ENCODE results near the gene SUPT7L. TPM values are rescaled to one million over a fixed set of nuclear protein-coding genes. Genes with fewer than 3 reads are reported as not detected.
"Not testable (repeated sequence)": the region's sequence is repeated elsewhere in the genome, so short reads cannot be mapped to it uniquely, and the experiment has no call there.

Gene SUPT7L
- polyA plus RNA-seq, 3 donors, result 11.3 to 22.9 (median 17.5) TPM

- WGBS, 3 donors, result 76 to 83% (median 83%) methylated on average over 4 of the region's 4 CpGs
These were observed 12.4 kb downstream of the SUPT7L start for GRCh38 chr2:27651056-27651455.

GRCh38 chr2:27647737-27648136 lies 15.7 kb downstream of the SUPT7L start:
- H3K27ac ChIP-seq (ENCODE audit: low read depth, low read length), result no peak overlapping the region
- WGBS, 3 donors, result 67 to 93% (median 93%) methylated on average over 4 of the region's 4 CpGs

More at GRCh38 chr2:27651056-27651455, 12.4 kb downstream of the SUPT7L start:
- H3K27ac ChIP-seq (ENCODE audit: low read depth, low read length), result no peak overlapping the region

DNA sequence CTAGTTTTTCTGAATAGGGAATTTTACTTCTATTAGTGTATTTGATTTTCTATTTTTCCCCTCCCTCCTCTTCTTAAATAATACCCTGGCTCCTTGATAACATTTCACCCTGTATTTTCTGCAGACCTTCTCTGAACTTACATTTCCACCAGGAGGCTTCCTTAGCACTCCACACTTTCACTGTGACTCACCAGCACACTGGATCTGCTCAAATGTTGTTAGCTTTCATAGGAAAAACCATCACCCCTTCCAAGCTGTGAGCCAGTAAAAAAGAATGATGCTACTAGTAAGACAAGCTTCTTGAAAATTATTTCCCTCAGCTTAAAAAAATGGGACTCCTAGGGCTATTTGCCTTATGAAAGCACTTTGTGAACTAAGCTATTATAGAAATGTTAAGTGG lies 16.1 kb downstream of the SUPT7L start:
- no peak overlapping the region for H3K27ac ChIP-seq (ENCODE audit: low read depth, low read length)

- no peak overlapping the region for H3K27ac ChIP-seq (ENCODE audit: low read depth, low read length)
These were observed 18.2 kb downstream of the SUPT7L start for GRCh38 chr2:27645197-27645596.

DNA sequence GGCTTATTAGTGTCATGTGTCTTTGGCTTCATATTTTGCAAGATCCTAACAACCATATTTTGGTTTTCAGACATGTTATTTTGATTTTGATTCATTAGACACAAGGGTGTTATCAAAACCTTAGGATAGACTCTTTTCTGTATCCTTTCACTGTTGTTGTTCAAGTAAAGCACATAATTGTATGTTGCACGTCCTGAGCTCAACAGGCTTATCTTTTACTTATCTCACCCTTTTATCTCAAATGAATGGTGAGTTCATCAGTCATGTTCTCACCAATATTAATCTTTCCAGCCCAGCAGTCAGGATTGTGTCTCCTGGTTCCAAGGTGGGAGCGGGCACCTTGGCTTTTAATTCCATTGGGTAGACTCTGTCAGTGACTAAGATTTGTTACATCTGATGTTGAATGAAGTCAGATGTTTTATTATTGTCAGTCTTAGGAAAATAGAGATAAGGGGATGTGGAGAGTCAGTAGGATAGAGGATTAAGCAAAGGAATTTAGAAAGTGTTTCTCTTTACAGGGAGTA lies 22.6 kb downstream of the SUPT7L start:
- 67 to 89% (median 87%) methylated on average over 2 of the region's 2 CpGs for WGBS, 3 donors
- no peak overlapping the region for H3K27ac ChIP-seq (ENCODE audit: low read depth, low read length)

- 59 to 65% (median 62%) methylated on average over 3 of the region's 3 CpGs for WGBS, 3 donors
These were observed 24.7 kb downstream of the SUPT7L start for GRCh38 chr2:27638709-27639108.

GRCh38 chr2:27638037-27638637 lies 25.3 kb downstream of the SUPT7L start:
- 89 to 94% (median 91%) methylated on average over 3 of the region's 3 CpGs for WGBS, 3 donors
- no peak overlapping the region for H3K27ac ChIP-seq (ENCODE audit: low read depth, low read length)

More at GRCh38 chr2:27638709-27639108, 24.7 kb downstream of the SUPT7L start:
- H3K27ac ChIP-seq (ENCODE audit: low read depth, low read length), result no peak overlapping the region

- 95 to 98% (median 98%) methylated on average over 5 of the region's 5 CpGs for WGBS, 3 donors
- no peak overlapping the region for H3K27ac ChIP-seq (ENCODE audit: low read depth, low read length)
These were observed 26.6 kb downstream of the SUPT7L start for GRCh38 chr2:27636766-27637165.

DNA sequence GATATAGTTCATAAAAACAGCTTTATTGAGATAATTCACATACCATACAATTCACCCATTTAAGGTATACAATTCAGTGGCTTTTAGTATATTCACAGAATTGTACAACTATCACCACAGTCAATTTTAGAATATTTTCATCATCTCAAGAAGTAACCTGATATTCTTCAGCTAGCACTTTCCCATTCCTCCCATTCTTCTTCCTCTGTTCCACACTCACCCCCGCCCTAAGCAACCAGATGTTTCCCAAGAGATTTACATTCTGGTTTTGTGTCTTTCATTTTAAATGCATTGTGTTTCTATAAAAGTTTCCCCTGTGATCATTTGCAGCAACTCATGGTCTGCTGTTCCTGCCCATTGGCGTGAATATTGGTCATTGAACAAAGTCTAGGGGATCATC lies 29.1 kb downstream of the SUPT7L start:
- WGBS, 3 donors, result 96 to 100% (median 97%) methylated on average over 2 of the region's 2 CpGs

DNA sequence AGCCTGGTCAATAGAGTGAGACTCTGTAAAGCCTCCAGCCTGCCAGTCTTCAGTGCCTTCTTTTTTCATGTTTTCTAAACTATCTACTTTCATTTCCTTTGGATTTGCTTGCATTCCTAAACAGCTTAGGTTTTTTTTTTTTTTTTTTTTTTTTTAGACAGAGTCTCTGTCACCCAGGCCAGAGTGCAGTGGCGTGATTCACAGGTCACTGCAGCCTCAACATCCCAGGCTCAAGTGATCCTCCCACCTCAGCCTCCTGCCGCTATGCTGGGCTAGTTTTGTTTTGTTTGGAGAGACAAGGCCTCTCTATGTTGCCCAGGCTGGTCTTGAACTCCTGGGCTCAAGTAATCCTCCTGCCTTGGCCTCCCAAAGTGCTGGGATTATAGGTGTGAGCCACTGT lies 33.2 kb downstream of the SUPT7L start:
- WGBS, 3 donors, result 96 to 100% (median 98%) methylated on average over 2 of the region's 2 CpGs
- not testable (repeated sequence) for H3K27ac ChIP-seq (ENCODE audit: low read depth, low read length)

More for the DNA sequence above, 29.1 kb downstream of the SUPT7L start:
- no peak overlapping the region for H3K27ac ChIP-seq (ENCODE audit: low read depth, low read length)

DNA sequence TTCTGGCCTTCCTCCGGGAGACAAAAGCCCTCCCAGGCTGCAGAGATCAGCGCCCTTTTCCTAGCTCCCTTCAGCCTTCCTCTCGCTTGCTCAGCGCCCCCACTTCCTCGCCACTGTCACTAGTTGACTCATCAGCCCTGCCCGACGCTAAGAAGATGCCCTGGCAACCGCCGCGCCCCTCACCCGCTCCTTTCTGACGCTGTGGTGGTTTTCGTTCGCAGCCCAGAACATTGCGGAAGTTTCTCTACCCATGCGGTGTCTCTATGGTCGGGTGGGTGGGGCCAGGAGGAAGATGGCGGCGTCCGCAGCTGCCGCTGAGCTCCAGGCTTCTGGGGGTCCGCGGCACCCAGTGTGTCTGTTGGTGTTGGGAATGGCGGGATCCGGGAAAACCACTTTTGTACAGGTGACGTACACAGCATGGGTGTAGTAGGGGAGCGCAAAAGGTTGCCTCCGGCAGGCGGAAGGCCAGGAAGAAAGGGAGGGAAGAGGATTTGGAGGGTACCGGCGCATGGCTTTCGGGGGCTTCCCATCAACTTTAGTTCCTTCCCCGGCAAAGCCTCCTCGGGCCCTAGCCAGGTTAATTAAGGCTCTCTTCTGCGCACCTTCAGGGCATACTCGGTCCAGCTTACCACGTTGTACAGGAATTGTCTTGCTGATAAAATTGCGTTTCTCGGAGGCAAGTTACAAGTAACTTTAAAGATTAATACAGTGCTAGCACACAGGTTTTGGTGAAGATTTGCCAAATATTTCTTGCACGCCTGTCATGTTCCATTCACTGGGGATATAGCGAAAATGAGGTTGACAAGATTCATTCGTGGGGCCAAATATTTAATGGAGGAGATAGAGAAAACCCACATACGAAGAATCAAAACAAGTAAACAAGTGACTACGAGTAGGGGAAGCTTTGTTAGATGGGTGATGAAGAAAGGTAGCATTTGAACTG lies 34.4 kb downstream of the SUPT7L start, which contains the start of the genes CCDC121 and GPN1:
Gene CCDC121 (minus strand): TSS at position 246 of the 943 bp plus-strand sequence. CDS start 1,213 bp downstream, outside the sequence.
Gene GPN1 (plus strand): TSS at position 284 of the 943 bp plus-strand sequence. CDS start 9 bp downstream, at position 293.
- H3K27ac ChIP-seq (ENCODE audit: low read depth, low read length), result no peak within 1 kb of the TSS
- 1% methylated on average over 43 to 44 of the region's 44 CpGs for WGBS, 3 donors

GRCh38 chr2:27627963-27628766 lies 35.2 kb downstream of the SUPT7L start:
- WGBS, 3 donors, result 3 to 4% (median 4%) methylated on average over 19 to 21 of the region's 21 CpGs
- H3K27ac ChIP-seq (ENCODE audit: low read depth, low read length), result no peak overlapping the region

DNA sequence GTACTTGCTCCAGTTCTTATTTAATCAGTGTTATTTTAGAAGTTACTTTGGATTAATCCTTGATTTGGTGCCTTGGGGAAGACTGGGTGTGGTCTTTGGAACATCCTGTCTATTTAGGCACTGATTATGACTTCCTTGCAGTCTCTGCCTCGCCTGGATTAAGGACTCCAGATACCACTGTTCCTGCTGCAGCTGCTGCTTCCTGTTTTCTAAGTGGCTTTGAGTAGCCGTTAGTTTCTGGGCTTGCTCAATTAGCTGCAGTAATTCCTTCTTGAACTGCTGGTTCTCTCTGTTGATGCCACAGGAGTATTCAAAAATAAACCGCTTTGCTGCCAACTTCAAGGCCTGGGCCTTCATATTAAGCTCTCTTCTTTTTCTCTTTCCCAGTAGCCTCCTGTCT lies 36.5 kb downstream of the SUPT7L start:
- H3K27ac ChIP-seq (ENCODE audit: low read depth, low read length), result not testable (repeated sequence)
- 26 to 83% (median 41%) methylated on average over 3 of the region's 3 CpGs for WGBS, 3 donors

DNA sequence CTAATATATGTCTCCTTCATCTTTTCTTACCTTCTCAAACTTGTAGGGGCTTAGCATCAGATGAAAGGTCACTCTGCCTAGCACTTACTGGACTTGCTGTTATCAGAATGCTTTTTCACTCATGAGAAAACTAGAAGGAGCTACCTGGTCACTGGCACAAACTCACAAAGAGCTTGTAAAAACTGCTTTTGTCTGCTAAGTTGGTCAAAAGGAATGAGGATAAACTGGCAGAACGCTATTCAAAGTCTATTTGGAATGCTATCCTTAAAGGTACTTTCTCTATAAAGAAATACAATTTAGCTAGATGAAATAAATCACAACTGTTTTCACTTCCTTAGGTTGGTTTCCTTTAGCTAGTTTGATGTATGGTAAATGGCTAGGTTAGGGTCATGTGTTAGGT lies 37.1 kb downstream of the SUPT7L start:
- H3K27ac ChIP-seq (ENCODE audit: low read depth, low read length), result not testable (repeated sequence)
- WGBS, 3 donors, result 71 to 86% (median 86%) methylated on average over 1 of the region's 1 CpG

DNA sequence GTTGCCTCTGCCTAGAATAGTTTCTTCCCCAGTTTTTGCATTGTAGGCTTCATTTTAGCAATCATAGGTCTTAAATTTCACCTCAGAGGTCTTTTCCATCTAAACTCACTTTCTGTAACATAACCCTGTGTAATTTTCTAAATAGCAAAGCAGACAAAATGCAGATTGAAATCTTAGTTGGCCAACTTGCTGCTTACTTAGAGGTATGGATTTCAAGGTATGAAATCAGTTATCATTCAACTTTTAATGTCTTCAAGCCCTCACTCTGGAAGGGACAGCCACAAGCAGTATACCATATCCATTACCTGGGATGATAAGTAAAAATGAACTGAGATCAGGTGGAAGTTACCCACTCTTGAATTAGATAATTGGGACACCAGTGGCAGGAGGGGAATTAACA lies 38.5 kb downstream of the SUPT7L start:
- no peak overlapping the region for H3K27ac ChIP-seq (ENCODE audit: low read depth, low read length)

DNA sequence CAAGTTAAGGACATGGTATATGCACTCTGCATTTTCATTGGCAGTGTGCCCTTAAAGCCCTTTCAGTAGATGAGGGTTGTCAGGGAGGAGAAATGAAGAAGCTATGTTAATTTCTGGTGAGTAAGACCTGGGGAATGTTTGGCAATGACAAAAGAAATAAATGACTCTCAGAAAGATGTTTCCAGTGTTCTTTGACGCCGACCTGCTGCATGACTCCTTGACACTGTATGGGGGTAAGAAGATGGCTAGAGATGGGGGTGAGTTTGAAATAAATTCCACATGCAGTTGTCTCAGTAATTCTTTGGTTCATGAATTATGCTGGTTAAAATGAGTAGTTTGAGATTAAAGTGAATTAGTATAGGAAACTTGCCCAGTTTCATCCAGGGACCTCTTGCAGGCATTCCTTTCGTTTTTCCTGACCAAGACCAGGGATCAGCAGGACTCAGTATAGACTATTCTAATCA lies 40.5 kb downstream of the SUPT7L start:
- no peak overlapping the region for H3K27ac ChIP-seq (ENCODE audit: low read depth, low read length)
- 72 to 81% (median 80%) methylated on average over 3 of the region's 3 CpGs for WGBS, 3 donors

GRCh38 chr2:27621524-27621923 lies 41.9 kb downstream of the SUPT7L start:
- H3K27ac ChIP-seq (ENCODE audit: low read depth, low read length), result no peak overlapping the region
- WGBS, 3 donors, result 54 to 100% (median 75%) methylated on average over 1 of the region's 1 CpG

- WGBS, 3 donors, result 96 to 98% (median 98%) methylated on average over 3 of the region's 3 CpGs
- H3K27ac ChIP-seq (ENCODE audit: low read depth, low read length), result no peak overlapping the region
These were observed 48.1 kb downstream of the SUPT7L start for GRCh38 chr2:27615316-27615715.

All from adipose tissue (tissue), 3 donors.